Measurements from ENCODE around the gene POTEB3.
"Not testable (repeated sequence)": the region's sequence is repeated elsewhere in the genome, so short reads cannot be mapped to it uniquely, and the experiment has no call there.

Gene POTEB3

GRCh38 chr15:21440399-21440798, at the start of gene POTEB3:
POTEB3 (minus strand) TSS chr15:21440499; CDS start chr15:21440011, 488 bp downstream.
- not testable (repeated sequence) for DNase-seq (ENCODE audit: low read depth in 2 of 2)

GRCh38 chr15:21453683-21454082, 13.4 kb upstream of the POTEB3 start:
- DNase-seq (ENCODE audit: low read depth in 2 of 2), result not testable (repeated sequence)

GRCh38 chr15:21451920-21452563, 11.7 kb upstream of the POTEB3 start:
- DNase-seq (ENCODE audit: low read depth in 2 of 2), result not testable (repeated sequence)

DNA sequence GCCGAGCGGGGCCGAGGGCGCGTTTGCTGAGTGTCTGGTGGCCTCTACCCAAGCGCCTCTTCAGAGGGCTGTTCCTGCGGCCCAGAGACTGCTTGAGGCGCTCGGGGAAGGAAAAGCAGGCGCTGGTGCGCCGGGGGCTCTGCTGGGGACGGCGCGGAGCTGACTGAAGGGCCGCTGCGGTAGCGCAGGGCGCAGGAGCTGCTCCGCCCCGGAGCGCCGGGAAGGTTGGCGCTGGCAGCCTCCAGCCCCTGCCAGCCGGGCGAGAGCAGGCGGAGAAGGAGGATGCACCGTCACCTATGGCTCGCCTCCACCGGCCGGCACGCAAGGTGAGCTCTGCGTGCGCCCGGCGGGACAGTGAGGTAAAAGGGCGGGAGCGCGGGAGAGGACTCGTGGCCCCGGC, 11.2 kb upstream of the POTEB3 start:
- DNase-seq (ENCODE audit: low read depth in 2 of 2), result not testable (repeated sequence)

DNA sequence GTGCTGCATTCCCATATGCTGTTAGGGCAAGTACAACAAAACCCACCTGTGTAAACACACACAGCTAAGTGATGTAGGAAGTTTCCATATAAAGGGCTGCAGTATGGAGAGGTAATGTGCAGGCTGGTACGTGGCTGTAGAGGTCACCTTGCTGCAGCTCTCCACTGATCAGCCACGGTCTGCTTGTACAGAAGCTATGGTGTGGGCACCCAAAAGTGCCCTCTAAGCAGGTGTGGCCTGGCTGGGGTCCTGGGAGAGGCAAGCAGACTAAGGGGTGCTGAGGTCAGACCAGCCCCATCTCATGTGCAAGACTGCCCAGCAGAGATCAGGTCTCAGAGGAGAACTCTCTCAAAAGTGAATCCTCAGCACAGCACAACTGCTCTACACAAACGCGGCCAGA, 32.9 kb downstream of the POTEB3 start:
- not testable (repeated sequence) for DNase-seq (ENCODE audit: low read depth in 2 of 2)

DNA sequence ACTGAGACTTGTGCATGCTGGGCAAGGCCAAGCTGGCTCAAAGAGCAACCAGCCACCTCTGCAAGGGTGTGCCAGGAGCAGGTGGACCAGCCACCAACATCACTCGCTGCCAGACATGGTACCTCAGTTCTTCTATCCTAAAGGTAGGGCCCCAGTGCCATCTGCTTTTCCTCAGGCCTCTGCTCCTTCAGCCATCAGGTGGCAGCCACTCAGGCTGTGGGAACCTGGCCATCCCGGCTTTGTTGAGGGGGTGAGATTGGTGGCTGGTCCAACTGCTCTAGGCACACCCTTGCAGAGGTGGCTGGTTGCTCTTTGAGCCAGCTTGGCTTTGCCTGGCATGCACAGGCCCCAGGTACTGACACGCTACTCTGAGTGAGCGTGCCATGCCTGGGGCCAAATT, 38.8 kb downstream of the POTEB3 start:
- not testable (repeated sequence) for DNase-seq (ENCODE audit: low read depth in 2 of 2)

DNA sequence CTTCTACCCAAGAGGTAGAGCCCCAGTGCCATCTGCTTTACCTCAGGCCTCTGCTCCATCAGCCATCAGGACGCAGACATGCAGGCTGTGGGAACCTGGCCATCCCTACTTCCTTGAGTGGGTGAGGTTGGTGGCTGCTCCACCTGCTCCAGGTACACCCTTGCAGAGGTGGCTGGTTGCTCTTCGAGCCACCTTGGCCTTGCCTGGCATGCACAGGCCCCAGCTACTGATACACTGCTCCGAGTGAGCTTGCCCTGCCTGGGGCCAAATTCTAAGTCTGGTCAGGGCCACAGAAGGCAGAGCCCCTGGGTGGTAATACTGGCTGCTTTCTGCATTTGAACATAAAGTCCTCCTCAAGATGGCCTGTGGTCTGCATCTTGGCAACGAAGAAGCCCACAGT, 41.2 kb downstream of the POTEB3 start:
- DNase-seq (ENCODE audit: low read depth in 2 of 2), result not testable (repeated sequence)

DNA sequence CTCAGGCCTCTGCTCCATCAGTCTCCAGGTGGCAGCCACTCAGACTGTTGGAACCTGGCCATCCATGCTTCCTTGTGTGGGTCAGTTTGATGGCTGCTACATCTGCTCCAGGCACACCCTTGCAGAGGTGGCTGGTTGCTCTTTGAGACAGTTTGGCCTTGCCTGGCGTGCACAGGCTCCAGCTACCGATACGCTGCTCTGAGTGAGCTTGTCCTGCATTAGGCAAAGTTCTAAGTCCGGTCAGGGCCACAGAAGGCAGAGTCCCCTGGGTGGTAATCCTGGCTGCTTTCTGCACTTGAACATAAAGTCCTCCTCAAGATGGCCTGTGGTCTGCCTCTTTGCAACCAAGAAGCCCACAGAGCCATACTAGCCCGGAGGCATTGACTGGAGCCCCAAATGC, 41.8 kb downstream of the POTEB3 start:
- DNase-seq (ENCODE audit: low read depth in 2 of 2), result not testable (repeated sequence)

- DNase-seq (ENCODE audit: low read depth in 2 of 2), result not testable (repeated sequence)
Observed at GRCh38 chr15:21397656-21398055, 42.6 kb downstream of the POTEB3 start.

GRCh38 chr15:21397186-21397585, 43.1 kb downstream of the POTEB3 start:
- DNase-seq (ENCODE audit: low read depth in 2 of 2), result not testable (repeated sequence)

- DNase-seq (ENCODE audit: low read depth in 2 of 2), result not testable (repeated sequence)
Observed at GRCh38 chr15:21385961-21386360, 54.3 kb downstream of the POTEB3 start.

GRCh38 chr15:21383866-21384485, 56.3 kb downstream of the POTEB3 start:
- DNase-seq (ENCODE audit: low read depth in 2 of 2), result not testable (repeated sequence)

DNA sequence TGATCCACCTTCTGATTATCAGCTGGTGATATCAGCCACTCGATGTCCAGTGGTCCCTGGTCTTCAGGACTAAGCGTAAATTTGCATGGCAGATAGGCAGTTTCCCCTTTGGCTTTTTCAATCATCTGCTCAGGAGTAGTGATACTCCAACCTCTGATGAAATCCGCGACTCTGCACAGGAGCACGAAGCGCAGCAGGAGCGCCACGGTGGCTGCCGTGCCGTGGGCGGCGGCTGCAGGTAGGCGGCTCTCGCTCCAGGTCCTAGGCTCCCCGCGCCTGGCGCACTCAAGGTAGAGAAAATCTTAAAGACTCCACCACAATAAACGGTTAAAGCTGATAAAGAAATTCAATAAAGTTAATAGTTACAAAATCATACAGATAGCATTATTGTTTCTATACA, 66.6 kb downstream of the POTEB3 start:
- DNase-seq (ENCODE audit: low read depth in 2 of 2), result not testable (repeated sequence)

GRCh38 chr15:21369177-21369576, 71.1 kb downstream of the POTEB3 start:
- DNase-seq (ENCODE audit: low read depth in 2 of 2), result not testable (repeated sequence)

DNA sequence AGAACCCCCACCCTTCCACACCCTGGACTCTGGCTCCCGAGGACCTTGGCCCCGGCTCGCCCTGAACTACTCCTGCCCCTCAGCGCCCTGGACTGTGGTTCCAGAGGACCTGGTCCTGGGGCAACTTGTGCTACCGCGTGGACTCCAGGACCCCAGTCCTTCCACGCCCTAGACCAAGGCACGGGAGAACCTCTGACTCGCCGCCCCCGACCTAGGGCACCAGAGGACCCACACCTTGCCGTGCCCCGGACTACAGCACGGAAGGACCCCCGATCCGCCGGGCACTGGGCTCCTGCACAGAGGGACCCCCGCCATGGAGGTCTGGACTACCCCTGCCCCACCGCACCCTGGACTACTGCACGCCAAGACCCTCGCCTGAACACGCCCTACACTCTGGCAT, 71.7 kb downstream of the POTEB3 start:
- DNase-seq (ENCODE audit: low read depth in 2 of 2), result not testable (repeated sequence)

Data from fibroblast of skin of left biceps (primary cell).